Upper lobe of left lung (tissue), 4 donors: ENCODE data around the gene PFN4.

ENCODE experiments used
- CTCF ChIP-seq, 6 experiments: fragments of 450-650 bp in 4 of 6; fragments of 200-600 bp in 2 of 6; sonication (generic) in 2 of 6; IDR thresholded peaks; one replicate each; pipeline ENCODE4 v1.5.1; 2016 to 2019; ENCODE audit warnings: antibody characterized with exemption in 6 of 6
- POLR2A ChIP-seq, 4 donors: fragments of 450-650 bp; IDR thresholded peaks; one replicate each; pipeline ENCODE4 v1.5.1; 2016 to 2017; ENCODE audit warnings: antibody characterized with exemption in 4 of 4, mild to moderate bottlenecking in 2 of 4
- POLR2AphosphoS5 ChIP-seq, 2 donors: sonication (generic); formaldehyde crosslinking; IDR thresholded peaks; one replicate each; pipeline ENCODE4 v1.5.1; 2017; ENCODE audit warnings: antibody characterized with exemption in 2 of 2

GRCh38 chr2:24110660-24111303 lies 12.4 kb downstream of the PFN4 start:
- TF ChIP-seq CTCF (IDR thresholded peaks at IDR 0.05) = no peak
- TF ChIP-seq POLR2AphosphoS5 (IDR thresholded peaks at IDR 0.05) = no peak
- no peak for TF ChIP-seq POLR2A (IDR thresholded peaks at IDR 0.05)
